K562 (cell line): ENCODE measurements around the gene CFAP206. TPM values are rescaled to one million over a fixed set of nuclear protein-coding genes. Genes with fewer than 3 reads are reported as not detected.

Source experiments
- ATF7 ChIP-seq: fragments of 450-650 bp; IDR thresholded peaks from 2 replicates; pipeline ENCODE4 v1.7.1; 2014; ENCODE audit warnings: mild to moderate bottlenecking, moderate library complexity
- CREM ChIP-seq: IDR thresholded peaks from 2 replicates; pipeline ENCODE4 v1.6.1; 2014; ENCODE audit warnings: antibody characterized with exemption, low read depth
- ETV5 ChIP-seq: sonication (generic); formaldehyde crosslinking; IDR thresholded peaks from 2 replicates; pipeline ENCODE4 v1.4.0; 2020; ENCODE audit warnings: low read depth, mild to moderate bottlenecking, missing genetic modification reagents
- KAT7 ChIP-seq: sonication (generic); formaldehyde crosslinking; IDR thresholded peaks from 2 replicates; pipeline ENCODE4 v1.8.0; 2022; ENCODE audit warnings: missing genetic modification reagents, mild to moderate bottlenecking, borderline replicate concordance
- NEUROD1 ChIP-seq: fragments of 150-350 bp; IDR thresholded peaks from 2 replicates; pipeline ENCODE4 v1.6.1; 2014; ENCODE audit warnings: borderline replicate concordance, low read length, low read depth; ENCODE audit not compliant: partially characterized antibody
- NR3C1 ChIP-seq: sonication (generic); formaldehyde crosslinking; IDR thresholded peaks from 2 replicates; pipeline ENCODE4 v1.8.1; 2022; ENCODE audit warnings: missing genetic modification reagents
- PHF8 ChIP-seq: fragments of 200-600 bp; sonication (generic); IDR thresholded peaks from 2 replicates; pipeline ENCODE4 v1.6.1; 2012; ENCODE audit warnings: mixed run types, mild to moderate bottlenecking, inconsistent platforms, low read length, moderate library complexity, borderline replicate concordance
- SIRT6 ChIP-seq: IDR thresholded peaks from one replicate; pipeline ENCODE4 v1.6.1; 2012; ENCODE audit warnings: low read depth, mild to moderate bottlenecking, control low read depth, inconsistent platforms, low read length, moderate library complexity
- SRSF7 ChIP-seq: fragments of 200-400 bp; formaldehyde crosslinking; optimal IDR thresholded peaks from 2 replicates; pipeline ENCODE3; 2017; ENCODE audit warnings: mild to moderate bottlenecking, low read depth, low read length
- ZNF644 ChIP-seq: fragments of 200-800 bp; sonication (Bioruptor generic); IDR thresholded peaks from 2 replicates; pipeline ENCODE4 v1.6.1; 2016; ENCODE audit warnings: low read depth, missing genetic modification characterization, missing compliant biosample characterization
- ZNF707 ChIP-seq: fragments of 250-450 bp; sonication (Bioruptor Pico); conservative IDR thresholded peaks from 2 replicates; pipeline ENCODE4 v1.8.0; 2022; ENCODE audit warnings: inconsistent platforms, mild to moderate bottlenecking, moderate library complexity
- ZNF778 ChIP-seq: fragments of 450-650 bp; formaldehyde crosslinking; IDR thresholded peaks from 2 replicates; pipeline ENCODE4 v1.4.0; 2020; ENCODE audit warnings: mild to moderate bottlenecking, moderate library complexity
- polyA plus RNA-seq, 8 experiments: library from polyadenylated mRNA; depleted of rRNA in 4 of 8; stranded (reverse) in 5 of 8; unstranded in 3 of 8; fragments of >200 nt; fragmentation: Nextera tagmentation in 2 of 8; fragmentation: Illumina TruSeq in 1 of 8; extraction: Ambion mirVana in 2 of 8; extraction: Trizol in 1 of 8; gene quantifications; 2 replicates each; pipeline versions ENCODE4 v1.2.1 to v1.2.3, GENCODE V29; 2011 to 2014; ENCODE audit warnings: inconsistent platforms in 1 of 8, missing spikeins in 1 of 8
- total RNA-seq, 7 experiments: library from RNA; depleted of rRNA in 6 of 7; stranded (reverse); fragments of >200 nt in 6 of 7; fragmentation: Illumina TruSeq in 2 of 7; extraction: Trizol in 2 of 7; gene quantifications; 2 replicates each; pipeline versions ENCODE4 v1.2.1 to v1.2.3, GENCODE V29; 2011 to 2021; ENCODE audit warnings: low replicate concordance in 1 of 7
- TF ChIP-seq, protein P1 (sequence below), 2 experiments: fragments of 450-650 bp; IDR thresholded peaks; 2 replicates each; pipeline ENCODE4 v1.6.1; 2018; ENCODE audit warnings: mild to moderate bottlenecking in 2 of 2, low read depth in 1 of 2; ENCODE audit not compliant: partially characterized antibody in 2 of 2
- TF ChIP-seq, protein P2 (sequence below): sonication (generic); formaldehyde crosslinking; IDR thresholded peaks from 2 replicates; pipeline ENCODE4 v1.8.1; 2023; ENCODE audit warnings: mild to moderate bottlenecking, missing genetic modification reagents
- TF ChIP-seq, protein P3 (sequence below): fragments of 250-450 bp; sonication (Bioruptor Pico); IDR thresholded peaks from 2 replicates; pipeline ENCODE4 v1.8.0; 2021; ENCODE audit warnings: borderline replicate concordance, mild to moderate bottlenecking, moderate library complexity; ENCODE audit not compliant: poor library complexity, severe bottlenecking
- TF ChIP-seq, protein P4 (sequence below): fragments of 450-650 bp; IDR thresholded peaks from 2 replicates; pipeline ENCODE4 v1.6.1; 2016; ENCODE audit warnings: missing biosample characterization, missing genetic modification characterization
- TF ChIP-seq, protein P5 (sequence below): fragments of 450-650 bp; IDR thresholded peaks from 2 replicates; pipeline ENCODE4 v1.6.1; 2017; ENCODE audit warnings: antibody characterized with exemption

Gene CFAP206
- total and polyA plus RNA-seq, 9 of the 15 experiments (the other 6 are each of a cell fraction or from before 2014, with no cell fraction given), result 0.06 to 0.33 (median 0.18) TPM; not detected in 2

DNA sequence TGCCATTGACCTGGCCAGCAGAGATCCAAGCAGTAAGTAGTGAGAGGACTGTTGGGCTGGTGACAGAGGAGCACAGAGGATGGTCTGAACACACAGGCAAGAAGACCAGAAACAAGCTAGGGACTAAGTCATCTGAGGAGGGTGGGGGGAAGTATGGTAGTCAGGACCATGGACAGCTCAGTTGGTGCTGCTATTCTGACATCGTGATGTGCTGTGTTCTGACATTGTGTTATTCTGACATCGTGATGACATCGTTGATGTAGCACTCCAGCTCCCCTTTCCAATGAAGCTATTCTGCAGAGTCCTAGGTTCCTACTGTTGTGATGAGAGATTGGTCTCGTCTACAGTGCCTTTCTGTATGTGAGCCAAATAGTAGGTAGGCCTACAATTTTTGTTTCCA lies 28.7 kb downstream of the CFAP206 start (continued):
- TF ChIP-seq, protein P1, sequence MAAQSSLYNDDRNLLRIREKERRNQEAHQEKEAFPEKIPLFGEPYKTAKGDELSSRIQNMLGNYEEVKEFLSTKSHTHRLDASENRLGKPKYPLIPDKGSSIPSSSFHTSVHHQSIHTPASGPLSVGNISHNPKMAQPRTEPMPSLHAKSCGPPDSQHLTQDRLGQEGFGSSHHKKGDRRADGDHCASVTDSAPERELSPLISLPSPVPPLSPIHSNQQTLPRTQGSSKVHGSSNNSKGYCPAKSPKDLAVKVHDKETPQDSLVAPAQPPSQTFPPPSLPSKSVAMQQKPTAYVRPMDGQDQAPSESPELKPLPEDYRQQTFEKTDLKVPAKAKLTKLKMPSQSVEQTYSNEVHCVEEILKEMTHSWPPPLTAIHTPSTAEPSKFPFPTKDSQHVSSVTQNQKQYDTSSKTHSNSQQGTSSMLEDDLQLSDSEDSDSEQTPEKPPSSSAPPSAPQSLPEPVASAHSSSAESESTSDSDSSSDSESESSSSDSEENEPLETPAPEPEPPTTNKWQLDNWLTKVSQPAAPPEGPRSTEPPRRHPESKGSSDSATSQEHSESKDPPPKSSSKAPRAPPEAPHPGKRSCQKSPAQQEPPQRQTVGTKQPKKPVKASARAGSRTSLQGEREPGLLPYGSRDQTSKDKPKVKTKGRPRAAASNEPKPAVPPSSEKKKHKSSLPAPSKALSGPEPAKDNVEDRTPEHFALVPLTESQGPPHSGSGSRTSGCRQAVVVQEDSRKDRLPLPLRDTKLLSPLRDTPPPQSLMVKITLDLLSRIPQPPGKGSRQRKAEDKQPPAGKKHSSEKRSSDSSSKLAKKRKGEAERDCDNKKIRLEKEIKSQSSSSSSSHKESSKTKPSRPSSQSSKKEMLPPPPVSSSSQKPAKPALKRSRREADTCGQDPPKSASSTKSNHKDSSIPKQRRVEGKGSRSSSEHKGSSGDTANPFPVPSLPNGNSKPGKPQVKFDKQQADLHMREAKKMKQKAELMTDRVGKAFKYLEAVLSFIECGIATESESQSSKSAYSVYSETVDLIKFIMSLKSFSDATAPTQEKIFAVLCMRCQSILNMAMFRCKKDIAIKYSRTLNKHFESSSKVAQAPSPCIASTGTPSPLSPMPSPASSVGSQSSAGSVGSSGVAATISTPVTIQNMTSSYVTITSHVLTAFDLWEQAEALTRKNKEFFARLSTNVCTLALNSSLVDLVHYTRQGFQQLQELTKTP (IDR thresholded peaks at IDR 0.05; ENCODE audit: low read depth in 1 of 2, partially characterized antibody in 2 of 2), result peak in 1 of 2 experiments; percentile 91
- peak; percentile 93 for TF ChIP-seq CREM
- TF ChIP-seq, protein P2, sequence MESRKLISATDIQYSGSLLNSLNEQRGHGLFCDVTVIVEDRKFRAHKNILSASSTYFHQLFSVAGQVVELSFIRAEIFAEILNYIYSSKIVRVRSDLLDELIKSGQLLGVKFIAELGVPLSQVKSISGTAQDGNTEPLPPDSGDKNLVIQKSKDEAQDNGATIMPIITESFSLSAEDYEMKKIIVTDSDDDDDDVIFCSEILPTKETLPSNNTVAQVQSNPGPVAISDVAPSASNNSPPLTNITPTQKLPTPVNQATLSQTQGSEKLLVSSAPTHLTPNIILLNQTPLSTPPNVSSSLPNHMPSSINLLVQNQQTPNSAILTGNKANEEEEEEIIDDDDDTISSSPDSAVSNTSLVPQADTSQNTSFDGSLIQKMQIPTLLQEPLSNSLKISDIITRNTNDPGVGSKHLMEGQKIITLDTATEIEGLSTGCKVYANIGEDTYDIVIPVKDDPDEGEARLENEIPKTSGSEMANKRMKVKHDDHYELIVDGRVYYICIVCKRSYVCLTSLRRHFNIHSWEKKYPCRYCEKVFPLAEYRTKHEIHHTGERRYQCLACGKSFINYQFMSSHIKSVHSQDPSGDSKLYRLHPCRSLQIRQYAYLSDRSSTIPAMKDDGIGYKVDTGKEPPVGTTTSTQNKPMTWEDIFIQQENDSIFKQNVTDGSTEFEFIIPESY (CRISPR knock-in tag), result peak; percentile 49; the same call in 1 of the 2 replicates
- no peak for TF ChIP-seq NEUROD1
- TF ChIP-seq ATF7, result 0 out of 2 replicates have a peak, but pooled peaks have one; percentile 14
- no peak for TF ChIP-seq SIRT6
- TF ChIP-seq KAT7 (CRISPR knock-in tag), result no peak
- peak; percentile 59; the same call in 1 of the 2 replicates for TF ChIP-seq ZNF644 (tag)
- TF ChIP-seq, protein P3, sequence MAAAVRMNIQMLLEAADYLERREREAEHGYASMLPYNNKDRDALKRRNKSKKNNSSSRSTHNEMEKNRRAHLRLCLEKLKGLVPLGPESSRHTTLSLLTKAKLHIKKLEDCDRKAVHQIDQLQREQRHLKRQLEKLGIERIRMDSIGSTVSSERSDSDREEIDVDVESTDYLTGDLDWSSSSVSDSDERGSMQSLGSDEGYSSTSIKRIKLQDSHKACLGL, result no peak
- TF ChIP-seq, protein P4, sequence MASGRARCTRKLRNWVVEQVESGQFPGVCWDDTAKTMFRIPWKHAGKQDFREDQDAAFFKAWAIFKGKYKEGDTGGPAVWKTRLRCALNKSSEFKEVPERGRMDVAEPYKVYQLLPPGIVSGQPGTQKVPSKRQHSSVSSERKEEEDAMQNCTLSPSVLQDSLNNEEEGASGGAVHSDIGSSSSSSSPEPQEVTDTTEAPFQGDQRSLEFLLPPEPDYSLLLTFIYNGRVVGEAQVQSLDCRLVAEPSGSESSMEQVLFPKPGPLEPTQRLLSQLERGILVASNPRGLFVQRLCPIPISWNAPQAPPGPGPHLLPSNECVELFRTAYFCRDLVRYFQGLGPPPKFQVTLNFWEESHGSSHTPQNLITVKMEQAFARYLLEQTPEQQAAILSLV, result no peak
- TF ChIP-seq NR3C1, result peak; percentile 47; the same call in 1 of the 2 replicates
- TF ChIP-seq, protein P5, sequence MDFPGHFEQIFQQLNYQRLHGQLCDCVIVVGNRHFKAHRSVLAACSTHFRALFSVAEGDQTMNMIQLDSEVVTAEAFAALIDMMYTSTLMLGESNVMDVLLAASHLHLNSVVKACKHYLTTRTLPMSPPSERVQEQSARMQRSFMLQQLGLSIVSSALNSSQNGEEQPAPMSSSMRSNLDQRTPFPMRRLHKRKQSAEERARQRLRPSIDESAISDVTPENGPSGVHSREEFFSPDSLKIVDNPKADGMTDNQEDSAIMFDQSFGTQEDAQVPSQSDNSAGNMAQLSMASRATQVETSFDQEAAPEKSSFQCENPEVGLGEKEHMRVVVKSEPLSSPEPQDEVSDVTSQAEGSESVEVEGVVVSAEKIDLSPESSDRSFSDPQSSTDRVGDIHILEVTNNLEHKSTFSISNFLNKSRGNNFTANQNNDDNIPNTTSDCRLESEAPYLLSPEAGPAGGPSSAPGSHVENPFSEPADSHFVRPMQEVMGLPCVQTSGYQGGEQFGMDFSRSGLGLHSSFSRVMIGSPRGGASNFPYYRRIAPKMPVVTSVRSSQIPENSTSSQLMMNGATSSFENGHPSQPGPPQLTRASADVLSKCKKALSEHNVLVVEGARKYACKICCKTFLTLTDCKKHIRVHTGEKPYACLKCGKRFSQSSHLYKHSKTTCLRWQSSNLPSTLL, result no peak
- no peak for TF ChIP-seq PHF8
- TF ChIP-seq SRSF7, result no peak
- no peak for TF ChIP-seq ZNF707 (CRISPR knock-in tag)
- no peak for TF ChIP-seq ETV5 (CRISPR knock-in tag)
- TF ChIP-seq ZNF778, result no peak
